GM18909 (cell line): Measurements from ENCODE around the gene BPI.
"Not testable (repeated sequence)": the region's sequence is repeated elsewhere in the genome, so short reads cannot be mapped to it uniquely, and the experiment has no call there.

ENCODE experiments used
- ATAC-seq: cut with Tn5 transposase; IDR thresholded peaks from one replicate; pipeline ENCODE4 v1.9.1; 2021; ENCODE audit warnings: mild to moderate bottlenecking; ENCODE audit not compliant: unreplicated experiment, poor library complexity

BPI gene

GRCh38 chr20:38303908-38304379 lies at the start of gene BPI:
TSS of gene BPI (plus strand) at chr20:38304156. CDS start at chr20:38304224, 68 bp downstream.
- no peak for ATAC-seq

DNA sequence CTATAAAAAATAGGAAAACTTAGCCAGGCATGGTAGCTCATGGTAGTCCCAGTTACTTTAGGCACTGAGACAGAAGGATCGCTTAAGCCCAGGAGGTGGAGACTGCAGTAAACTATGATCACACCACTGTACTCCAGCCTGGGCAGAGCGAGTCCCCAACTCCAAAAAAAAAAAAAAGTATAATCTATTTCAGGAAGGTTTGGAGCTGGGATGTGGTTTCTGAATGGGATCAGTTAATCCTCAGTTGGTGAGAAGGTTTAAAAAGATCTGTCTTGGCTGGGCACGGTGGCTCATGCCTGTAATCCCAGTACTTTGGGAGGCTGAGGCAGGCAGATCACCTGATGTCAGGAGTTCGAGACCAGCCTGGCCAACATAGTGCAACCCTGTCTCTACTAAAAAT lies 49.3 kb upstream of the BPI start:
- not testable (repeated sequence) for ATAC-seq

DNA sequence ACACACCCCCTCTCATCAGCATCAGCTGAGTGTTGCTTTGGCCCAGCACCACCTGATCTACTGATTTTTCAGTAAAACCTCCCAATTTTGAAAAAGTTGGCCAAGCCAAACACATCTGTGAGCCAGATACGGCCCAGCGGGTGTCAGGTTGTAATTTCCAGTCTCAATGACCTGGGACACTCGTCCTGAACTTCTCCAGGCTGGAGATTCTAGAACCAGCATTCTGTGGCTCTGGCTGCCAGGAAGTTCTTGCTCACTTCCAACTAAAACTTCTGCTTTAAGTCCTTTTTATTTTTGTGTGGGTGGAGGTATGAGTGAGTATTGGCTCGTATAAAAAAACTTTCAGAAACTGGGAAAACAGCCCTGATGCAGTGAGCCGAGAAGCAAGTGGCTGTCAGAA lies 48.6 kb upstream of the BPI start:
- ATAC-seq = no peak

- no peak for ATAC-seq
Observed at GRCh38 chr20:38256021-38256420, 47.9 kb upstream of the BPI start.

DNA sequence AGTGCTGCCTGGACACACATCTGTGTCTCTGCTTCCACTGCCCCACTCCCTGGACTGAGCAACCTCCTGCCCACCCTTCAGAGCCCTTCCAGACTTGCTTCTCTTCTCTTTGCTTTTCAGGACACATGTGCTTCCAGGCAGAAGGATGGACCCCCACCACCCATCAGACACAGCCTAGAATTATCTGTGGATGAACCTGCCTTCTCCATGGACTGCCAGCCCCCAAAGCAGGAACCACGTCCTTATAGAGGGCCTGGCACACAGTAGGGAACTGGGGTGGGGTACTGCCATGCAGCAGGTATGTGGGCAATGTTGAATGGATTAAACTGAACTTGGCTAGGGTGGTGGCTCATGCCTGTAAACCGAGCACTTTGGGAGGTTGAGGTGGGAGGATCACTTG lies 47.0 kb upstream of the BPI start:
- no peak for ATAC-seq

DNA sequence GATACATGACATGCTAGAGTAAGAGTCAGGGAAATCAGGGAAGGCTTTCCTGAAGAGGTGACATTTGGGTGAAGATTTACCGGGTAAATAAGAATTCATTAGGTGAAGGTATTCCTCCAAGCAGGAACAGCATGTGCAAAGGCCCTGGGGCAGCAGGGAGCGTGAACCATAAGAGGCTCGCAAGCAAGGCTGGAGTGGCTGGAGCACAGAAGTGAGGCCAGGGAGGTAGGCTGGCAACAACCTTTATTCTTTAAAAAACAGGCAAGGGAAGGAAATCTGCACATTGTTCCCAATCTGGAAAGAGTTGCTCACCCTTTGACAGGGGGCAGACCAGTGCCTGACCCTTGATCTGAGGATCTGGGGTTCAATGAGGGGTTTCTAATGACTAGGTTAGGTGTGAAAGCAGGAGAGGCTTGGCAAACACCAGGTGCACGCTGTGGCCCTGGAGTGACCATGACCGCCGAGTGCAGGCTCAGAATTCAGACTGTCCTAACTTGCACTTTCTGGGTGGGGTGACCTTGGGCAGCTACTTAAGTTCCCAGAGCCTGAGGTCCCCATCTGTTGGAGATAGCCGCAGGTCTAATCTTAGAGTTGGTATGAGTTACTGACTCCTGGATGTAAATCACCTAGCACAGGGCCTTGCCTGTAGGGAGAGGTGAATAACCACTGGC lies 45.3 kb upstream of the BPI start:
- ATAC-seq = no peak

- no peak for ATAC-seq
Observed at GRCh38 chr20:38260025-38260377, 44.0 kb upstream of the BPI start.

GRCh38 chr20:38260378-38261053 lies 43.4 kb upstream of the BPI start, which contains the start of gene KIAA1755:
TSS of gene KIAA1755 (minus strand) at chr20:38260735. CDS start at chr20:38260500, 235 bp downstream.
- ATAC-seq = no peak

GRCh38 chr20:38261054-38261390 lies 42.9 kb upstream of the BPI start:
- no peak for ATAC-seq

GRCh38 chr20:38262931-38263330 lies 41.0 kb upstream of the BPI start:
- ATAC-seq = no peak

GRCh38 chr20:38266426-38266825 lies 37.5 kb upstream of the BPI start:
- ATAC-seq = no peak

DNA sequence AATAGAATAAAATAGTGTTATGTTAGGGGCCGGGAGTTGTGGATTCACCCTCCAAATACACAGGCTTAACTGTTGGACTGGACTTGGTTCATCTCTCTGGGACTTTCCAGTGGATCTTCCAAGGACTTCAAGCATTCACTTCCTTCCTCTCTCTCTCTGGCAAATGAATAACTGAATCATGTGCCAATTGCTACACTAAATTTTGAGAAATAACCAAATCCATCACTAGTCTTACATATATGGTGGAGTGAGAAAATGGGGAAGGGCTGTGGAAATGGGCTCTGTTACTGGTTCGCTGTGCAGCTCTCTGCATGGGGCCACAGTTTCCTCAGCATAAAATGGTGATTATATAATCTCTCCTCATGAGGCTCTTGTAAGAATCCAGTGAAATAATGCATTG lies 36.7 kb upstream of the BPI start:
- ATAC-seq = no peak

DNA sequence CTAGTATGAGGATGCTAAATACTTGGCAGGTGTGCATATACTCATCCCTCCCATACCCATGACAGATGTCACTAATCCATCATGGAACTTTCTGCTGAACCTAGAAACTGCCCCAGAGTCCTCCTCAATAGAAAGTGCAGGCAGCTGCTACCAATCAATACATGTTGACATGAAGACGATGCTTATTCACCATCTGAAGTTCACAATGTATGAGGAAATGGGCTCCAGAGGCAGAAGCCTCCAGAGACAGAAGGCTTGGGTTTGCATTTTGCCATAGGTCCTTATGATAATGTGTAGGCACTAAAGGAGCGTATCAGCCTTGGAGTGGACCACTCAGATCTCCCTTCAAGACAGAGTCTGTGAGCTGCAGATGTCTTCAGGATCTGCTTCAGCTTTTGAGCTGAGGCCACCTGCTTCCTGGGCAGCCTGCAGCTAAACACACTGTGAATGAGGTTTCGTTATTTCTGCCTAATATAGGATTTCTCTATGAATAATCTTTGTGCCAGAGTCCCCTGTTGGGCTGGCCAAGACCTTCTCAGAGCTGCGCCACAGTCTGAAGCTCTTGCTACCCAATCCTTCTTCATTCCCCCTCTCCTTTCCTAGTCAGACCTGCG lies 35.9 kb upstream of the BPI start:
- ATAC-seq = no peak

DNA sequence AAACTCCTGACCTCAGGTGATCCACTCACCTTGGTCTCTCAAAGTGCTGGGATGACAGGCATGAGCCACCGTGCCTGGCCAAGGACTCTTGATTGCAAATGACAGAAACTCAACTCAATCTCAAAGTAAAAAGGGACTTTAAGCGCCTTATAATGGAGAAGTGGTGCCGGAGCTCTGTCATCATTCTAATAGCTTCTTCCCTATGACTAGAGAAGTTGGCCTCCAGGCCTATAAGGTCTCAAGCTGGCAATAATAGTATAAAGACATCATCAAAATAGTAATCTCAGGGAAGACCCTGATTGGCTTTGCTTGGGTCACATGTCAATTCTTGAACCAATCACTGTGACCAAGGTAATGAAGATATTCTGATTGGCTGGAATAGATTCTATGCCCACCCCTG lies 34.9 kb upstream of the BPI start:
- ATAC-seq = no peak

- ATAC-seq = no peak
Observed at GRCh38 chr20:38269715-38270114, 34.2 kb upstream of the BPI start.

- no peak for ATAC-seq
Observed at GRCh38 chr20:38270869-38271605, 32.9 kb upstream of the BPI start.

GRCh38 chr20:38271608-38272120 lies 32.3 kb upstream of the BPI start:
- no peak for ATAC-seq

GRCh38 chr20:38272398-38272797 lies 31.6 kb upstream of the BPI start:
- ATAC-seq = no peak

- ATAC-seq = no peak
Observed at GRCh38 chr20:38272961-38273360, 31.0 kb upstream of the BPI start.

- no peak for ATAC-seq
Observed at GRCh38 chr20:38275815-38276550, 28.0 kb upstream of the BPI start.
